CD1c-positive myeloid dendritic cell (primary cell): ENCODE data around the gene CNTN5.
"Not testable (repeated sequence)": the region's sequence is repeated elsewhere in the genome, so short reads cannot be mapped to it uniquely, and the experiment has no call there.

Source experiments
- DNase-seq: peaks from one replicate; pipeline ENCODE4 v3.0.0-alpha.2; 2016; ENCODE audit errors: extremely low spot score

Gene CNTN5

GRCh38 chr11:99759787-99760186, 739.0 kb downstream of the CNTN5 start:
- DNase-seq: no peak

DNA sequence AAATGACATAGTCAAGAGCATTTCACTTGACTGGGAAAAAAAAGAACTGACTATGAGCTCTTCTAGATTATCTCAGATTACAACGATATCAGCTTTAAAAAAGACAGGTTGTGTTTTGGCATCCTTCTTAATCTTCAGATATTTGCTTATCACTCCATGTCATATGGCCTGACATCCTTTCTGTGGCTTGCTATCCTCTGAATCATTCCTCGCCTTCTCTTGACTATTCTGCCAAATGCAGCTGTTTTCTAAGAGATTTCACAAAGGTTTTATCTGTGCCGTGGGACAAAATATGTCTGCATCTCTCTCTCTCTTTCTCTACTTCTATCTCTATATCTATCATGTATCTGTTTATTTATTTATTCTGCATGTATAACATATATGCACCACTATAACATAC, 746.1 kb downstream of the CNTN5 start:
- no peak for DNase-seq

DNA sequence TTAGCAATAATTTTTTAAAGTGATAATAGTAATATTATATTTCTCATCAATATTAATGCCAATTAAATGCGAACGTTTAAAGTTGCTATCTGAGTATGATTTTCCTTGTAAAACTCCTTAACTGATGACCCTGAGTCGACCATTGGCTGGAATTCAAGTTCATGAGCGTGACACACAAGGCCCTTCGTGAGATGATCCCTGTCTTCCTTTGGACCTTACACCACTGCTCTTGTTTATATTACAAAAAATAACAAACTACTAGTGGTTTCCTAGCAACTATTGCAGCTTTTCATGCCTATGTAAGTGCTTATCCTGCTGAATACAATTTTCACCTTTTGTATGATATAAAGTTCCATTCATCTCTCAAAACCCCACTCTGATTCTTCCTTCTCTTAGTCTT, 752.9 kb downstream of the CNTN5 start:
- DNase-seq: no peak

- no peak for DNase-seq
These were observed 760.3 kb downstream of the CNTN5 start for GRCh38 chr11:99781074-99781473.

DNA sequence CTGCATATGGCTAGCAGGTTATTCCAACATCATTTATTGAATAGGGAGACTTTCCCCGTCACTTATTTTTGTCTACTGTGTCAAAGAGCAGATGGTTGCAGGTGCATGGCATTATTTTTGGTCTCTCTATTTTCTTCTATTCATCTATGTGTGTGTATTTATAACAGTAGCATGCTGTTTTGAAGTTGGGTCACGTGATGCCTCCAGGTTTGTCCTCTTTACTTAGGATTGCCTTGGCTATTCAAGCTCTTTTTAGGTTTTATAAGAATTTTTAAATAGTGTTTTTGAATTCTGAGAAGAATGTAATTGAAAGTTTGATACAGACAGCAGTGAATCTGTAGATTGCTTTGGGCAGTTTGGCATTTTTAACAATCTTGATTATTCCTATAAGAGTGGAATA, 770.6 kb downstream of the CNTN5 start:
- no peak for DNase-seq

DNA sequence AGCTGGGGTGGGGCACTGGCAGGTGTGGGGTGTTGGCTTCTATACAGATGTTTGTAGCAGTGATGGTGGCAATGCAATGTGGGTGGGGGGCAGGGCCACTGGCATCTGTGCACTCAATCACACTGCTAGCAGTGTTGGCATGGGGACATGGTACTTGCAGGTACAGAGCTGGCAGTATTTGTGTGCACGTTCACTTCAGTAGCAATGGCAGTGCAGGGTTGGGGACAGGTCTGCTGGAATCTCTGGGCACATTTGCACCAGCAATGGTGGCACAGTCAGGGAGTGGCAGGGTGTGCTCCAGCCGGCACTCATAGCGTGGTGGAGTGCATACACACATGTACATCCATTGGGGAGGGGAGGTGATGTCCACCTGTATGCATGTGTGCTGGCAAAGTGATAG, 775.2 kb downstream of the CNTN5 start:
- no peak for DNase-seq

DNA sequence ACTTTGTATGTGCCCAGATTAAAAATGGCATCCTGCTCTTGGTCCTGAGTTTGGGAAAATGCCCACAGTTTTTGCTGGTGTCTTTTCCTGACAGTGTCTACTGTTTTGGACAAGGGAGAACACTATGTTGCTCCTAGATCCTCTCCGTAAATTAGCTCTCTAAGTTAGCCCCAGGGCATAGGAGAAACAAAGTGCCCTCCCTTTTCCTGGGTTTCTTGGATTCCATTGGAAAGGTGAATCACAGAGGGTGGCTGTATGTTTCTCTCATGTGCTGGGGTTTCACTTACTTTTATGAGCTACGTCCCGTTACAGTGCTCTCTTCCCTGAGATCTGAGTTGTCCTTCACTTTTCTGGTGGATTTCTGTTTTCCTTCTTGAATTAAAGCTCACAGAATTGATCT, 782.8 kb downstream of the CNTN5 start:
- DNase-seq: no peak

DNA sequence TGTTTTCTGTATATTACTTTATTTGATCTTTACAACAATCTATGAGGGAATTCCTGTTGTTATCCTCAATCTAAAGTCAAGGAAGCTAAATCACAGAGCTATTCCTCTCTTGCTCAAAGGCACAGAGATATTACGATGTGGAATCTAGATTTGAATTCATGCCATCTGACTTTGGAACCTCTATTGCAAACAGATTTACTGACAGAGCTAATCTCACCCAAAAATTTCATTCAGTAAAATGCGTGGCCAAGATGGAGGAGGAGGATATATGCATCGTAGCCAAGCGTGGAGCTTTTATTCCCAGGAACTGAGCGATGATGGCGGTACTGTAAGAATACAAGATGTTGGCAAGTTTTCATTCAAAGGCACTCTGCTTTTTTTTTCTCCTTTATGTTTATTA, 791.8 kb downstream of the CNTN5 start:
- DNase-seq: no peak

- no peak for DNase-seq
These were observed 793.3 kb downstream of the CNTN5 start for GRCh38 chr11:99814021-99814420.

- DNase-seq: no peak
These were observed 794.0 kb downstream of the CNTN5 start for GRCh38 chr11:99814738-99815137.

GRCh38 chr11:99818991-99819390, 798.2 kb downstream of the CNTN5 start:
- DNase-seq: no peak

DNA sequence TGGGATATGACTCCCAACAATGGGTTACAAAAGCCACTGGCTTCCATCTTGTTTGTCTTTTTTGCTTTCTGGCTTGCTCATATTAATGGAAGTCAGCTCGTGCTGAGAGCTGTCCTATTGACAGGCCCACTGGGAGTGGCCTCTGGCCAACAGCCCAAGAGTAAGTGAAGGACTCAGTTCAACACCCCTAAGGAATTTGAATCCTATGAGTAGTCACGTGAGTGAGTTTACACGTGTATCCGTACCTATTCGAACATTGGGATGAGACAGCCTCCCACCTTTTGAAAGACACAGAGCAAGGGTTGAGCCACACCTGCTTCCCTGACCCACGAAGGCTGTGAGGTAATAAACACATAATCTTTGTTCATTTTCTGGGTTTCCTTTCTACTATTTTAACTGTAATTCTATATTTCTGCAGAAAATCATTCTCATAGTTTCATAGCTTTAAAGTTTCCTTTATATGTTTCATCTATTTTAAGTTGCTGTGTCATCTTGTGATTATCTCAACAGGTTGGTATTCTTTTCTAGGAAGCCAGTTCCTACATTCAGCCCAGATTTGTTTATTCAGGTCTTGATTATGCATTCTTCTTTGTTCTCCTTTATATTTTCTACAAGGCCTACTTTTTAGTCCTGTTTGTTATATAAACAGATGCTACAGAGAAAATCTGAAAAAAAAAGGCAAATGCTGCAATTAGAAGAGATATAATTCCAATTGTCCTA, 802.3 kb downstream of the CNTN5 start:
- DNase-seq: no peak

- not testable (repeated sequence) for DNase-seq
These were observed 816.0 kb downstream of the CNTN5 start for GRCh38 chr11:99836739-99837138.

DNA sequence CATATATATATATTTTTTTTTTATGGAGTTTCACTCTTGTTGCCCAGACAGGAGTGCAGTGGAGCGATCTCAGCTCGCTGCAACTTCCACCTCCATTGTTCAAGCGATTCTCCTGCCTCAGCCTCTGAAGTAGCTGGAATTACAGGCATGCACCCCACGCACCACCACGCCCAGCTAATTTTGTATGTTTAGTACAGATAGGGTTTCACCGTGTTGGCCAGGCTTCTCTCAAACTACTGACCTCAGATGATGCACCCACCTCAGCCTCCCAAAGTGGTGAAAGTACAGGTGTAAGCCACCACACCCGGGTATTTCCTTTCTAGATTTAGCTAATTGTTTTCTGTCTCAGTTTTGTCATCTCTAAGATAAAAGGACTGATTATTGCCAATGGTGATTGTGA, 821.1 kb downstream of the CNTN5 start:
- no peak for DNase-seq

- no peak for DNase-seq
These were observed 845.2 kb downstream of the CNTN5 start for GRCh38 chr11:99865951-99866350.

DNA sequence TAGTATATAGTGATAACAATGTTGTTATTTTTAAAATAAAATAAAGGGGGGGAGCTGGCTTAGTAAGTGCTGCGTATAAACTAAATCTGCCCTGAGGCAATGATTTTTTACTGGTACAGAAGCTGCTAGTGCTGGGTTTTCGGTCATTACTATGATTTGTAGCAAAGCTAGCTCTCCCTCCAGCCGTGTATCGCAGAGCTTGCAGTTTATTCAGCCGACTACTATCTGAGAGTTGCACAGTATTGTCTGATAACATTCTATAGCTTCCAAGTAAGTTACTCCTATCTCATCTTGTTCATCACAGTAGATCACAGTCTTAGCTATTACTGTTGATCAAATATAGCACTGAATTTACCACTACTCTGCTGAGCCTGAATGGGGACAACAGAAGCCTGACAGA, 860.9 kb downstream of the CNTN5 start:
- DNase-seq: no peak

GRCh38 chr11:99884750-99885149, 864.0 kb downstream of the CNTN5 start:
- no peak for DNase-seq

- DNase-seq: no peak
These were observed 866.7 kb downstream of the CNTN5 start for GRCh38 chr11:99887481-99887880.

GRCh38 chr11:99893811-99894210, 873.1 kb downstream of the CNTN5 start:
- no peak for DNase-seq

GRCh38 chr11:99901175-99901574, 880.4 kb downstream of the CNTN5 start:
- no peak for DNase-seq

- no peak for DNase-seq
These were observed 890.4 kb downstream of the CNTN5 start for GRCh38 chr11:99911116-99911515.

DNA sequence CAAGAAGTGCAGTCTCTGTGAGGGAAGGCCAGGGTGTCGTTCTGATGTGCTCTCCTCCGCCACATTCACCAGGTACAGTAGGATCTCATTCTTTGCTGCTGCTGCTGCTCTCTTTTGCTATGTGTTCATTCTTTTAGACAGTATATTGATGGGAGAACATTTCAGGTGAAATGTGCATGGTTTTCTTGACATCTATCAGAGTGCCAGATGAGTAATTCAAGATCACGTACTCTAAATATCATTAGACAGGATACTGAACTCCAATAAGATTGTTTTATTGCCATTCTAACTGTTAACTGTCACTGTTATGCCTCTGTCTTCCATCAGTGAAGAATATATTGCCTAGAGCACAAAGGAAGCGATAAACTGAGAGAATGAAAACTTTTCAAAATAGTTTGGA, 895.3 kb downstream of the CNTN5 start:
- no peak for DNase-seq

DNA sequence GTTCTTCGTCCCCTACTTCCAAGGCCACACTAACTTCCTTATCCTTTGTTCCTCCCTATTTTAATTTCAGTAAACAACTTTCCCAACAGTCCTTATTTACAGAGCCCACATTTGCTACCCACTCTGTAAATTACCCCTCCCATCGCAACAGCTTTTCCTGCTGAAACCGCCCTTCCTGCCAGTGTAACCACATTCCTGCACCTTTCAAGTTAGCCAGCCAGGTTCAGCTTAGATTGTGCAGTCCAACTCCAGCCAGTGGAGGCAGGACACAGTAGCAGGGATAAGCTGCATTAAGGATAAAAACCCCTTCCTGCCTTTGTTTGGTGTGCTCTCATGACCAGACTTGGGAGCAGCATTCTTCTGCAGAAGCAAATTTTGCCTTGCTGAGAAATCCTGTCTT, 898.0 kb downstream of the CNTN5 start:
- DNase-seq: no peak

GRCh38 chr11:99920956-99921355, 900.2 kb downstream of the CNTN5 start:
- DNase-seq: no peak
